ENCODE data around the gene ASIC5. TPM values are rescaled to one million over a fixed set of nuclear protein-coding genes. Genes with fewer than 3 reads are reported as not detected.

The ASIC5 gene
- polyA plus RNA-seq, 1 of the 3 experiments (the other 2 are of a cell fraction), result not detected

DNA sequence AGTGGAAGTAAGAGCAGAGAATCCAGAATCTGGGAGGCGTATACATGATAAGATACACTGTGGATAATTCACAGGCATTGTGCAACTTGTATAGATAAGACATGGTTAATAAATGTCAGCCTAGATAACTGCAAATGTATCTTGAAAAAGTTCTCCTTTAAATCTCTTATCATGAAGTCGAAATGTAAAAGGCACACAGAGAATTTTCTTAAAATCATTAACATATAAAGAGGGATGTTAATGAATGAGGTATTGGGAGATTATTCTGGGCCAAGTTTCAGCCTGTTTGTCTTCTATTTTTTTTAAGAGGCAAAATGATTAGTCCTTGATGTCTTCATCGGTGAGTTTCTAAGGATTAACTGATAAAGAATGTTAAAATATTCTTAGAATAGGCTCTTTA lies 38.3 kb upstream of the ASIC5 start:
- CTCF ChIA-PET, result no interaction called here
- POLR2A ChIA-PET, result no interaction called here

More for the DNA sequence above, 38.3 kb upstream of the ASIC5 start:
- Histone ChIP-seq H4K20me1 (ENCODE audit: insufficient read depth) (no peaks in the 10 kb centered on the region), H3K27me3 (ENCODE audit: insufficient read depth) (no peaks in the 10 kb centered on the region), H3K27ac (ENCODE audit: low read depth in 2 of 2, low read length in 1 of 2) (no peak overlapping the region), H3K4me1 (ENCODE audit: control insufficient read depth in 1 of 2, insufficient read depth in 2 of 2, low read depth in 1 of 2, low read length in 1 of 2) (peaks cover 0 to 5% of the 10 kb centered on the region in 2 experiments; a peak in 1 of 4 replicates), H3K79me2 (ENCODE audit: insufficient read depth) (no peaks in the 10 kb centered on the region), H2AFZ (ENCODE audit: low read depth) (no peak overlapping the region), H3K4me2 (no peak overlapping the region), H3K9me3 (no peaks in the 10 kb centered on the region), H3K9me2 (no peaks in the 10 kb centered on the region), H3F3A (replicated peaks; ENCODE audit: insufficient read depth) (no peaks in the 10 kb centered on the region), H3K4me3 (ENCODE audit: low read depth in 2 of 2, low read length in 1 of 2) (no peak overlapping the region), H3K9ac (no peak overlapping the region), H3K36me3 (replicated peaks in 1 of 2; ENCODE audit: control insufficient read depth in 1 of 2, insufficient read depth in 2 of 2, low read length in 1 of 2) (no peaks in the 10 kb centered on the region)
- no peak for DNase-seq
- no peak for TF ChIP-seq SIN3A (IDR thresholded peaks at IDR 0.05; ENCODE audit: borderline replicate concordance, low read depth, low read length)
- TF ChIP-seq, protein P1, sequence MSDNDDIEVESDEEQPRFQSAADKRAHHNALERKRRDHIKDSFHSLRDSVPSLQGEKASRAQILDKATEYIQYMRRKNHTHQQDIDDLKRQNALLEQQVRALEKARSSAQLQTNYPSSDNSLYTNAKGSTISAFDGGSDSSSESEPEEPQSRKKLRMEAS (IDR thresholded peaks at IDR 0.05; ENCODE audit: low read depth), result no peak
- no peak for TF ChIP-seq RFX5 (IDR thresholded peaks at IDR 0.05; ENCODE audit: low read length)
- no peak for TF ChIP-seq JUND (IDR thresholded peaks at IDR 0.05)
- no peak for TF ChIP-seq RXRA (IDR thresholded peaks at IDR 0.05; ENCODE audit: borderline replicate concordance, low read depth)
- no peak for TF ChIP-seq TCF12 (IDR thresholded peaks at IDR 0.05)
- TF ChIP-seq CHD2 (IDR thresholded peaks at IDR 0.05; ENCODE audit: low read length, partially characterized antibody), result no peak
- TF ChIP-seq TAF1 (IDR thresholded peaks at IDR 0.05; ENCODE audit: borderline replicate concordance, low read depth, low read length), result no peak
- TF ChIP-seq, protein P2, sequence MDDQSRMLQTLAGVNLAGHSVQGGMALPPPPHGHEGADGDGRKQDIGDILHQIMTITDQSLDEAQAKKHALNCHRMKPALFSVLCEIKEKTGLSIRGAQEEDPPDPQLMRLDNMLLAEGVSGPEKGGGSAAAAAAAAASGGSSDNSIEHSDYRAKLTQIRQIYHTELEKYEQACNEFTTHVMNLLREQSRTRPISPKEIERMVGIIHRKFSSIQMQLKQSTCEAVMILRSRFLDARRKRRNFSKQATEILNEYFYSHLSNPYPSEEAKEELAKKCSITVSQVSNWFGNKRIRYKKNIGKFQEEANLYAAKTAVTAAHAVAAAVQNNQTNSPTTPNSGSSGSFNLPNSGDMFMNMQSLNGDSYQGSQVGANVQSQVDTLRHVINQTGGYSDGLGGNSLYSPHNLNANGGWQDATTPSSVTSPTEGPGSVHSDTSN (IDR thresholded peaks at IDR 0.05), result no peak
- no peak for TF ChIP-seq TEAD4 (IDR thresholded peaks at IDR 0.05; ENCODE audit: borderline replicate concordance, insufficient read depth)
- TF ChIP-seq, protein P3, sequence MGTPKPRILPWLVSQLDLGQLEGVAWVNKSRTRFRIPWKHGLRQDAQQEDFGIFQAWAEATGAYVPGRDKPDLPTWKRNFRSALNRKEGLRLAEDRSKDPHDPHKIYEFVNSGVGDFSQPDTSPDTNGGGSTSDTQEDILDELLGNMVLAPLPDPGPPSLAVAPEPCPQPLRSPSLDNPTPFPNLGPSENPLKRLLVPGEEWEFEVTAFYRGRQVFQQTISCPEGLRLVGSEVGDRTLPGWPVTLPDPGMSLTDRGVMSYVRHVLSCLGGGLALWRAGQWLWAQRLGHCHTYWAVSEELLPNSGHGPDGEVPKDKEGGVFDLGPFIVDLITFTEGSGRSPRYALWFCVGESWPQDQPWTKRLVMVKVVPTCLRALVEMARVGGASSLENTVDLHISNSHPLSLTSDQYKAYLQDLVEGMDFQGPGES (IDR thresholded peaks at IDR 0.05; ENCODE audit: low read depth, low read length), result no peak
- no peak for TF ChIP-seq YY1 (IDR thresholded peaks at IDR 0.05; ENCODE audit: low read depth)
- TF ChIP-seq NRF1 (IDR thresholded peaks at IDR 0.05; ENCODE audit: low read depth, low read length), result no peak
- TF ChIP-seq NFIC (IDR thresholded peaks at IDR 0.05; ENCODE audit: borderline replicate concordance), result no peak
- TF ChIP-seq CTCF (IDR thresholded peaks at IDR 0.05), result no peak
- no peak for TF ChIP-seq EP300 (IDR thresholded peaks at IDR 0.05; ENCODE audit: borderline replicate concordance in 1 of 2, low read depth in 1 of 2, low read length in 1 of 2)
- TF ChIP-seq FOXJ3 (CRISPR knock-in tag; IDR thresholded peaks at IDR 0.05), result no peak
- TF ChIP-seq RAD21 (IDR thresholded peaks at IDR 0.05; ENCODE audit: low read length), result no peak
- no peak for TF ChIP-seq ELF1 (IDR thresholded peaks at IDR 0.05)
- WGBS (ENCODE audit: low lambda C conversion rate), result 27% methylated on average over 3 of the region's 3 CpGs
